ENCODE results near the gene GALNT12. TPM values are rescaled to one million over a fixed set of nuclear protein-coding genes. Genes with fewer than 3 reads are reported as not detected.

Gene GALNT12
- total and polyA plus RNA-seq, 4 donors, result 0.16 to 1.4 (median 0.25) TPM; not detected in 1

DNA sequence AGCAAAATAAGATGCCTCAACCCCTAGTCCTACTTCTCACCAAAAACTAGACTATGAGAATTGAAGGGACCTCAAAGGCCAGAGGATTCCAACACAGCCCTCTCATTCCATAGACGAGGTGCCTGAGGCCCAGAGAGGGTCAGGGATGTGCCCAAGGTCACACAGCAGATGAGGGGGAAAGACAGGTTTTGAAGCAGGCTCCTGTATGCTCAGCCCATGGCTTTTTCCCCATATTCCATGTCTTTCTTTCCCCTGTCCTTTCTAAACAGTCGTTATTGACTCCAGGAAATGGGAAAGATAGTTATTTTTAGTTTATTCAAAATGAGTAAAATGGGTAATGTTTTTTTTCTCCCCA, 75.1 kb downstream of the GALNT12 start:
- H3K27me3 ChIP-seq (ENCODE audit: control insufficient read depth in 4 of 4, insufficient read depth in 4 of 4, low read length in 3 of 4), result peaks cover 0 to 2% (median 0%) of the 10 kb centered on the region in 4 donors
- TF ChIP-seq, protein P1, sequence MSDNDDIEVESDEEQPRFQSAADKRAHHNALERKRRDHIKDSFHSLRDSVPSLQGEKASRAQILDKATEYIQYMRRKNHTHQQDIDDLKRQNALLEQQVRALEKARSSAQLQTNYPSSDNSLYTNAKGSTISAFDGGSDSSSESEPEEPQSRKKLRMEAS (IDR thresholded peaks at IDR 0.05), result no peak
- TF ChIP-seq RAD21 (IDR thresholded peaks at IDR 0.05), result no peak
- TF ChIP-seq, protein P2, sequence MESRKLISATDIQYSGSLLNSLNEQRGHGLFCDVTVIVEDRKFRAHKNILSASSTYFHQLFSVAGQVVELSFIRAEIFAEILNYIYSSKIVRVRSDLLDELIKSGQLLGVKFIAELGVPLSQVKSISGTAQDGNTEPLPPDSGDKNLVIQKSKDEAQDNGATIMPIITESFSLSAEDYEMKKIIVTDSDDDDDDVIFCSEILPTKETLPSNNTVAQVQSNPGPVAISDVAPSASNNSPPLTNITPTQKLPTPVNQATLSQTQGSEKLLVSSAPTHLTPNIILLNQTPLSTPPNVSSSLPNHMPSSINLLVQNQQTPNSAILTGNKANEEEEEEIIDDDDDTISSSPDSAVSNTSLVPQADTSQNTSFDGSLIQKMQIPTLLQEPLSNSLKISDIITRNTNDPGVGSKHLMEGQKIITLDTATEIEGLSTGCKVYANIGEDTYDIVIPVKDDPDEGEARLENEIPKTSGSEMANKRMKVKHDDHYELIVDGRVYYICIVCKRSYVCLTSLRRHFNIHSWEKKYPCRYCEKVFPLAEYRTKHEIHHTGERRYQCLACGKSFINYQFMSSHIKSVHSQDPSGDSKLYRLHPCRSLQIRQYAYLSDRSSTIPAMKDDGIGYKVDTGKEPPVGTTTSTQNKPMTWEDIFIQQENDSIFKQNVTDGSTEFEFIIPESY (IDR thresholded peaks at IDR 0.05), result no peak
- TF ChIP-seq, protein P3, sequence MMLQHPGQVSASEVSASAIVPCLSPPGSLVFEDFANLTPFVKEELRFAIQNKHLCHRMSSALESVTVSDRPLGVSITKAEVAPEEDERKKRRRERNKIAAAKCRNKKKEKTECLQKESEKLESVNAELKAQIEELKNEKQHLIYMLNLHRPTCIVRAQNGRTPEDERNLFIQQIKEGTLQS (IDR thresholded peaks at IDR 0.05), result no peak
- TF ChIP-seq, protein P4, sequence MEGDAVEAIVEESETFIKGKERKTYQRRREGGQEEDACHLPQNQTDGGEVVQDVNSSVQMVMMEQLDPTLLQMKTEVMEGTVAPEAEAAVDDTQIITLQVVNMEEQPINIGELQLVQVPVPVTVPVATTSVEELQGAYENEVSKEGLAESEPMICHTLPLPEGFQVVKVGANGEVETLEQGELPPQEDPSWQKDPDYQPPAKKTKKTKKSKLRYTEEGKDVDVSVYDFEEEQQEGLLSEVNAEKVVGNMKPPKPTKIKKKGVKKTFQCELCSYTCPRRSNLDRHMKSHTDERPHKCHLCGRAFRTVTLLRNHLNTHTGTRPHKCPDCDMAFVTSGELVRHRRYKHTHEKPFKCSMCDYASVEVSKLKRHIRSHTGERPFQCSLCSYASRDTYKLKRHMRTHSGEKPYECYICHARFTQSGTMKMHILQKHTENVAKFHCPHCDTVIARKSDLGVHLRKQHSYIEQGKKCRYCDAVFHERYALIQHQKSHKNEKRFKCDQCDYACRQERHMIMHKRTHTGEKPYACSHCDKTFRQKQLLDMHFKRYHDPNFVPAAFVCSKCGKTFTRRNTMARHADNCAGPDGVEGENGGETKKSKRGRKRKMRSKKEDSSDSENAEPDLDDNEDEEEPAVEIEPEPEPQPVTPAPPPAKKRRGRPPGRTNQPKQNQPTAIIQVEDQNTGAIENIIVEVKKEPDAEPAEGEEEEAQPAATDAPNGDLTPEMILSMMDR (IDR thresholded peaks at IDR 0.05; ENCODE audit: low read depth, low read length, missing input control), result no peak
- no peak for TF ChIP-seq GABPA (IDR thresholded peaks at IDR 0.05 in 1 of 2, conservative IDR thresholded peaks at IDR 0.05 in 1 of 2)
- TF ChIP-seq EGR1 (IDR thresholded peaks at IDR 0.05; ENCODE audit: low read depth in 2 of 2), result no peak
- no peak for TF ChIP-seq FOXA1 (IDR thresholded peaks at IDR 0.05)
- H3K27ac ChIP-seq (ENCODE audit: low read depth in 1 of 2, low read length in 2 of 2), result no peak overlapping the region
- 43% methylated on average over 2 of the region's 2 CpGs for WGBS
- DNase-seq (ENCODE audit: low spot score), result no peak
- H3K4me3 ChIP-seq (ENCODE audit: low read depth in 1 of 3, low read length in 3 of 3), result no peak overlapping the region
- no peaks in the 10 kb centered on the region for H3K9me3 ChIP-seq (ENCODE audit: control insufficient read depth in 4 of 4, low read length in 3 of 4)
- no peak overlapping the region for H3K9ac ChIP-seq (ENCODE audit: low read depth in 1 of 2, low read length in 2 of 2)
- H3K4me1 ChIP-seq (ENCODE audit: control insufficient read depth in 4 of 4, insufficient read depth in 4 of 4, low read length in 3 of 4), result peaks cover 0 to 2% (median 1%) of the 10 kb centered on the region in 4 donors
- H3K36me3 ChIP-seq (ENCODE audit: control insufficient read depth in 4 of 4, insufficient read depth in 3 of 4, low read depth in 1 of 4, low read length in 3 of 4), result no peaks in the 10 kb centered on the region

DNA sequence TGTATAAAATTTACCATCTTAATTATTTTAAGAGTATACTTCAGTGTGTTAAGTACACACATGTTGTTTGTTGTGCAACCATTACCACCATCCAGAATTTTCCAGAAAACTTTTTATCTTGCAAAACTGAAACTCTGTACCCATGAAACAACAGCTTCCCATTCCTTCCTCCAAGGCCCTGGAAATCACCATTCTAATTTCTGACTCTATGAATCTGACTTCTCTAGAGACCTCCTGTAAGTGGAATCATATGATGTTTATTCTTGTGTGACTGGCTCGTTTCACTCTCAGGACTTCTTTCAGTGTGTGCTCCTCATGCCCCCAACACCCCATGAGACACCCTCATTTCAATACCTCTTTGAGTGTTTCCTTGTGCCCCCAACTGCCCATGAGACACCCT, 75.8 kb downstream of the GALNT12 start:
- H3K9ac ChIP-seq (ENCODE audit: low read depth in 1 of 2, low read length in 2 of 2), result no peak overlapping the region
- WGBS, result 71% methylated on average over 1 of the region's 1 CpG
- H3K4me1 ChIP-seq (ENCODE audit: control insufficient read depth in 4 of 4, insufficient read depth in 4 of 4, low read length in 3 of 4), result peaks cover 0 to 2% (median 1%) of the 10 kb centered on the region in 4 donors
- no peak overlapping the region for H3K27ac ChIP-seq (ENCODE audit: low read depth in 1 of 2, low read length in 2 of 2)
- TF ChIP-seq, protein P4 (IDR thresholded peaks at IDR 0.05; ENCODE audit: low read depth, low read length, missing input control), result no peak
- TF ChIP-seq FOXA1 (IDR thresholded peaks at IDR 0.05), result no peak
- TF ChIP-seq JUND (IDR thresholded peaks at IDR 0.05), result no peak
- no peak for TF ChIP-seq EGR1 (IDR thresholded peaks at IDR 0.05; ENCODE audit: low read depth in 2 of 2)
- TF ChIP-seq HNF4G (IDR thresholded peaks at IDR 0.05), result no peak
- no peak for TF ChIP-seq YY1 (IDR thresholded peaks at IDR 0.05)
- TF ChIP-seq HNF4A (conservative IDR thresholded peaks at IDR 0.05), result no peak
- TF ChIP-seq, protein P5, sequence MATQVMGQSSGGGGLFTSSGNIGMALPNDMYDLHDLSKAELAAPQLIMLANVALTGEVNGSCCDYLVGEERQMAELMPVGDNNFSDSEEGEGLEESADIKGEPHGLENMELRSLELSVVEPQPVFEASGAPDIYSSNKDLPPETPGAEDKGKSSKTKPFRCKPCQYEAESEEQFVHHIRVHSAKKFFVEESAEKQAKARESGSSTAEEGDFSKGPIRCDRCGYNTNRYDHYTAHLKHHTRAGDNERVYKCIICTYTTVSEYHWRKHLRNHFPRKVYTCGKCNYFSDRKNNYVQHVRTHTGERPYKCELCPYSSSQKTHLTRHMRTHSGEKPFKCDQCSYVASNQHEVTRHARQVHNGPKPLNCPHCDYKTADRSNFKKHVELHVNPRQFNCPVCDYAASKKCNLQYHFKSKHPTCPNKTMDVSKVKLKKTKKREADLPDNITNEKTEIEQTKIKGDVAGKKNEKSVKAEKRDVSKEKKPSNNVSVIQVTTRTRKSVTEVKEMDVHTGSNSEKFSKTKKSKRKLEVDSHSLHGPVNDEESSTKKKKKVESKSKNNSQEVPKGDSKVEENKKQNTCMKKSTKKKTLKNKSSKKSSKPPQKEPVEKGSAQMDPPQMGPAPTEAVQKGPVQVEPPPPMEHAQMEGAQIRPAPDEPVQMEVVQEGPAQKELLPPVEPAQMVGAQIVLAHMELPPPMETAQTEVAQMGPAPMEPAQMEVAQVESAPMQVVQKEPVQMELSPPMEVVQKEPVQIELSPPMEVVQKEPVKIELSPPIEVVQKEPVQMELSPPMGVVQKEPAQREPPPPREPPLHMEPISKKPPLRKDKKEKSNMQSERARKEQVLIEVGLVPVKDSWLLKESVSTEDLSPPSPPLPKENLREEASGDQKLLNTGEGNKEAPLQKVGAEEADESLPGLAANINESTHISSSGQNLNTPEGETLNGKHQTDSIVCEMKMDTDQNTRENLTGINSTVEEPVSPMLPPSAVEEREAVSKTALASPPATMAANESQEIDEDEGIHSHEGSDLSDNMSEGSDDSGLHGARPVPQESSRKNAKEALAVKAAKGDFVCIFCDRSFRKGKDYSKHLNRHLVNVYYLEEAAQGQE (IDR thresholded peaks at IDR 0.05), result no peak
- TF ChIP-seq, protein P3 (IDR thresholded peaks at IDR 0.05), result no peak
- no peaks in the 10 kb centered on the region for H3K9me3 ChIP-seq (ENCODE audit: control insufficient read depth in 4 of 4, low read length in 3 of 4)
- DNase-seq (ENCODE audit: low spot score), result no peak
- H3K36me3 ChIP-seq (ENCODE audit: control insufficient read depth in 4 of 4, insufficient read depth in 3 of 4, low read depth in 1 of 4, low read length in 3 of 4), result no peaks in the 10 kb centered on the region
- no peak overlapping the region for H3K4me3 ChIP-seq (ENCODE audit: low read depth in 1 of 3, low read length in 3 of 3)
- peaks cover 0 to 4% (median 0%) of the 10 kb centered on the region in 4 donors for H3K27me3 ChIP-seq (ENCODE audit: control insufficient read depth in 4 of 4, insufficient read depth in 4 of 4, low read length in 3 of 4)
